Esophagus muscularis mucosa (tissue), 3 donors: Measurements from ENCODE around the gene SLC25A29.

Experiments
- POLR2A ChIP-seq: fragments of 450-650 bp; IDR thresholded peaks from one replicate; pipeline ENCODE4 v1.6.1; 2017; ENCODE audit warnings: antibody characterized with exemption, moderate library complexity, mild to moderate bottlenecking, low read depth
- POLR2AphosphoS5 ChIP-seq, 2 donors: sonication (generic); formaldehyde crosslinking; IDR thresholded peaks; one replicate each; pipeline ENCODE4 v1.6.1; 2017; ENCODE audit warnings: antibody characterized with exemption in 2 of 2
- TF ChIP-seq, protein P1 (sequence below), 3 experiments: fragments of 200-600 bp in 2 of 3; fragments of 450-650 bp in 1 of 3; sonication (generic) in 2 of 3; IDR thresholded peaks; one replicate each; pipeline ENCODE4 v1.5.1; 2017 to 2019; ENCODE audit warnings: antibody characterized with exemption in 3 of 3, mild to moderate bottlenecking in 2 of 3, moderate library complexity in 1 of 3

DNA sequence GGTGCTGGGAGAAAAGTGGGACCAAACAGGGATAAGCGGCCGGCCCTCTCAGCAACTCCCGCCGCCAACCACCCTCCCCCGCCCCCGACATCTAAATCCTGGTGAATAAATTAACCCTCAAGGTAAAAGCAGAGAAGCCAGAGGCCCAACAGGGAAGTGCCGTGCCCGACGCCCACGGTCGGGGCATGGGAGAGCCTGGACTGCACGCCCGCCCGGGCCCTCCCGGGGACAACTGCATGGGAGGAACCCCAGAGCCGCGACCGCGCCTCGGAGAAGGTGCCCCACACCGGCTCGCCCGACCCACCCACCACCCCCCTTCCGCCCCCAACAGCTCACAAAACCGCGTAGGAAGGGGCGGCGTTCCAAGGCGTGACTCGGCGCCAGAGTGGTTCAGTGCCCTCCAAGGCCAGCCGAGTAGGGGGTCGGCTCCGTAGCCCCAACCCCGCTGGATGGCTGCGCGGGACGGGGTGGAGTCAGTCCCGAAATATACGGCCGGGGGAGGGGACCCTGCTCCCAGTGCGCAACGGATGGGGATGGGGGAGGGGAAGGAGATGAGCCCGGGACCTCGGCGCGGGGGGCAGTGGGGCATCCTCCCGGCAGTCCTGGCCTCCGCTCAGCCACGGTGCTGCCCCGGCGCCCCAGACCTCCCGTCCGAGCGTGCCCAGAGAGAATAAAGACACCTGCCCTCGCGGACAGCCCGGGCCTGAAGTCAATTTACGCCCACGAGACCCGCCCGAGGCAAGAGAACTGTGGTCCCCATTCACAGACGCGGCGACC, 732 bp downstream of the SLC25A29 start:
- no peak for TF ChIP-seq POLR2A
- TF ChIP-seq, protein P1, sequence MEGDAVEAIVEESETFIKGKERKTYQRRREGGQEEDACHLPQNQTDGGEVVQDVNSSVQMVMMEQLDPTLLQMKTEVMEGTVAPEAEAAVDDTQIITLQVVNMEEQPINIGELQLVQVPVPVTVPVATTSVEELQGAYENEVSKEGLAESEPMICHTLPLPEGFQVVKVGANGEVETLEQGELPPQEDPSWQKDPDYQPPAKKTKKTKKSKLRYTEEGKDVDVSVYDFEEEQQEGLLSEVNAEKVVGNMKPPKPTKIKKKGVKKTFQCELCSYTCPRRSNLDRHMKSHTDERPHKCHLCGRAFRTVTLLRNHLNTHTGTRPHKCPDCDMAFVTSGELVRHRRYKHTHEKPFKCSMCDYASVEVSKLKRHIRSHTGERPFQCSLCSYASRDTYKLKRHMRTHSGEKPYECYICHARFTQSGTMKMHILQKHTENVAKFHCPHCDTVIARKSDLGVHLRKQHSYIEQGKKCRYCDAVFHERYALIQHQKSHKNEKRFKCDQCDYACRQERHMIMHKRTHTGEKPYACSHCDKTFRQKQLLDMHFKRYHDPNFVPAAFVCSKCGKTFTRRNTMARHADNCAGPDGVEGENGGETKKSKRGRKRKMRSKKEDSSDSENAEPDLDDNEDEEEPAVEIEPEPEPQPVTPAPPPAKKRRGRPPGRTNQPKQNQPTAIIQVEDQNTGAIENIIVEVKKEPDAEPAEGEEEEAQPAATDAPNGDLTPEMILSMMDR (IDR thresholded peaks at IDR 0.05), result peak in 1 of 3 experiments; percentile 1
- TF ChIP-seq POLR2AphosphoS5 (IDR thresholded peaks at IDR 0.05), result peak in 1 of 2 donors; percentile 15
